ENCODE data around the gene TBX4. TPM values are rescaled to one million over a fixed set of nuclear protein-coding genes. Genes with fewer than 3 reads are reported as not detected.

TBX4 gene
- total and polyA plus RNA-seq, 9 of the 15 experiments (the other 6 are each of a cell fraction or from before 2014, with no cell fraction given): not detected

DNA sequence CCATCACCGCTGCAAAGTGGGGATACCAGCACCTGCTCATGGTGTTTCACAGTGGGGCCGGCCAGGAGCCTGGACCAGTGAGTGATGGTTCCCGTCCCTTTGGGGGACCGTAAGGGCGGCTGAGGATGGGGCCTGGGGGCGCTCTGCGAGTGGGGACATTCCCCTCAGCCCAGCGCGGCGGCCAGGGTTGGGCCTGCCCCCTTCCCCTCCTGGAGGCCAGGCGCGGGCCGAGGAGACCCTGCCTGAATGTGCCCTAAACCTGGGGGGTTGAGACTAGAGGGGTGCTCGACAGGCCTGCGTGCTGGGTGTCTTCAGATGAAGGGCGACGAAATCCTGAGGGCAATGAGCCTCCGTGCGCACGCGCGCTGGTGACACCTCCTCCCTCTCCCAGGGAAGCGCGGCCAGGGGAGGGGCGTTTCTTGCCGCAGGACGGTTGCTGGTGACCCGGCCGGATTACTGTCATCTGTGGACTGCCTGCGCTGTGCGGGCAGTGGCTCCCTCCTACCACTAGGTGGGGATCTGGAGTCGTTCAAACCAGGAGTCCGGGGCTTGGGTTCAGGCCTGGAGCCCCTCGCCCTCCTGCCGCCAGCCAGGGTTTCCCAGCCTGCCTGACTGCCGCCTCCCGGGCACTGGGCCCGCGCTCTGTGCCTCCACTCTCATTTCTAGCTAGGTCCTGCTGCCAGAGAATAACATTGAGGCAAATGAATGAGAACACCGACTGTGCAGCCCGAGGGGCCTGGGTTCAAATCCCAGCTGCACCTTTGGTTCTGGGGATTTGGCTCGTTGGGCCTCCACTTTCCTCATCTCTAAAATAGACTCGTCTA is 35.5 kb upstream of the TBX4 start (continued):
- no peak for TF ChIP-seq RERE (CRISPR knock-in tag; IDR thresholded peaks at IDR 0.05; ENCODE audit: borderline replicate concordance)
- TF ChIP-seq SMC3 (conservative IDR thresholded peaks at IDR 0.05; ENCODE audit: insufficient read depth, low read depth, low read length): peak; percentile 77
- no peak; the same call in 1 of the 2 replicates for TF ChIP-seq RFX1 (IDR thresholded peaks at IDR 0.05)
- no peak for TF ChIP-seq GTF2E2 (tag; IDR thresholded peaks at IDR 0.05)
- 0 out of 4 replicates have a peak, but pooled peaks of 1 of the 2 experiments have one; percentile 31 for TF ChIP-seq RCOR1 (IDR thresholded peaks at IDR 0.05; ENCODE audit: borderline replicate concordance in 1 of 2, low read depth in 2 of 2, low read length in 2 of 2)
- 0 out of 2 replicates have a peak, but pooled peaks have one; percentile 56 for TF ChIP-seq XRCC5 (IDR thresholded peaks at IDR 0.05; ENCODE audit: low read depth, low read length)
- TF ChIP-seq HIVEP1 (CRISPR knock-in tag; IDR thresholded peaks at IDR 0.05): peak; percentile 32; the same call in 1 of the 2 replicates
- no peak for TF ChIP-seq ATF1 (CRISPR knock-in tag; IDR thresholded peaks at IDR 0.05)
- peak; percentile 20; the same call in 1 of the 2 replicates for TF ChIP-seq ATF1 (tag; IDR thresholded peaks at IDR 0.05)
- no peak for TF ChIP-seq BCL6 (CRISPR knock-in tag; IDR thresholded peaks at IDR 0.05)
- peak; percentile 77 for TF ChIP-seq ZBTB7A (IDR thresholded peaks at IDR 0.05; ENCODE audit: borderline replicate concordance, control insufficient read depth, low read depth, low read length)
- 0 out of 2 replicates have a peak, but pooled peaks have one; percentile 33 for TF ChIP-seq CREM (IDR thresholded peaks at IDR 0.05; ENCODE audit: low read depth)
- TF ChIP-seq JUND (IDR thresholded peaks at IDR 0.05; ENCODE audit: borderline replicate concordance, low read depth, low read length): 0 out of 2 replicates have a peak, but pooled peaks have one; percentile 8
- no peak; the same call in 2 of the 3 replicates for TF ChIP-seq JUND (tag; IDR thresholded peaks at IDR 0.05; ENCODE audit: borderline replicate concordance, low read depth, low read length)
- TF ChIP-seq ESRRA (IDR thresholded peaks at IDR 0.05; ENCODE audit: borderline replicate concordance, low read depth): peak; percentile 21; the same call in 1 of the 2 replicates
- peak; percentile 43 for TF ChIP-seq RBFOX2 (IDR thresholded peaks at IDR 0.05; ENCODE audit: low read depth, low read length)
- TF ChIP-seq ZNF354B (CRISPR knock-in tag; IDR thresholded peaks at IDR 0.05): no peak
- TF ChIP-seq, protein P1, sequence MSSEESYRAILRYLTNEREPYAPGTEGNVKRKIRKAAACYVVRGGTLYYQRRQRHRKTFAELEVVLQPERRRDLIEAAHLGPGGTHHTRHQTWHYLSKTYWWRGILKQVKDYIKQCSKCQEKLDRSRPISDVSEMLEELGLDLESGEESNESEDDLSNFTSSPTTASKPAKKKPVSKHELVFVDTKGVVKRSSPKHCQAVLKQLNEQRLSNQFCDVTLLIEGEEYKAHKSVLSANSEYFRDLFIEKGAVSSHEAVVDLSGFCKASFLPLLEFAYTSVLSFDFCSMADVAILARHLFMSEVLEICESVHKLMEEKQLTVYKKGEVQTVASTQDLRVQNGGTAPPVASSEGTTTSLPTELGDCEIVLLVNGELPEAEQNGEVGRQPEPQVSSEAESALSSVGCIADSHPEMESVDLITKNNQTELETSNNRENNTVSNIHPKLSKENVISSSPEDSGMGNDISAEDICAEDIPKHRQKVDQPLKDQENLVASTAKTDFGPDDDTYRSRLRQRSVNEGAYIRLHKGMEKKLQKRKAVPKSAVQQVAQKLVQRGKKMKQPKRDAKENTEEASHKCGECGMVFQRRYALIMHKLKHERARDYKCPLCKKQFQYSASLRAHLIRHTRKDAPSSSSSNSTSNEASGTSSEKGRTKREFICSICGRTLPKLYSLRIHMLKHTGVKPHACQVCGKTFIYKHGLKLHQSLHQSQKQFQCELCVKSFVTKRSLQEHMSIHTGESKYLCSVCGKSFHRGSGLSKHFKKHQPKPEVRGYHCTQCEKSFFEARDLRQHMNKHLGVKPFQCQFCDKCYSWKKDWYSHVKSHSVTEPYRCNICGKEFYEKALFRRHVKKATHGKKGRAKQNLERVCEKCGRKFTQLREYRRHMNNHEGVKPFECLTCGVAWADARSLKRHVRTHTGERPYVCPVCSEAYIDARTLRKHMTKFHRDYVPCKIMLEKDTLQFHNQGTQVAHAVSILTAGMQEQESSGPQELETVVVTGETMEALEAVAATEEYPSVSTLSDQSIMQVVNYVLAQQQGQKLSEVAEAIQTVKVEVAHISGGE (CRISPR knock-in tag; IDR thresholded peaks at IDR 0.05): peak in 1 of 3 experiments; percentile 85; a peak in 2 of 6 replicates

All from K562 (cell line).